HG02759 (cell line): ENCODE measurements around the gene LARP6.

Source experiments
- ATAC-seq: cut with Tn5 transposase; IDR thresholded peaks from one replicate; pipeline ENCODE4 v1.9.1; 2021; ENCODE audit warnings: mild to moderate bottlenecking, moderate library complexity; ENCODE audit not compliant: unreplicated experiment

LARP6 gene

DNA sequence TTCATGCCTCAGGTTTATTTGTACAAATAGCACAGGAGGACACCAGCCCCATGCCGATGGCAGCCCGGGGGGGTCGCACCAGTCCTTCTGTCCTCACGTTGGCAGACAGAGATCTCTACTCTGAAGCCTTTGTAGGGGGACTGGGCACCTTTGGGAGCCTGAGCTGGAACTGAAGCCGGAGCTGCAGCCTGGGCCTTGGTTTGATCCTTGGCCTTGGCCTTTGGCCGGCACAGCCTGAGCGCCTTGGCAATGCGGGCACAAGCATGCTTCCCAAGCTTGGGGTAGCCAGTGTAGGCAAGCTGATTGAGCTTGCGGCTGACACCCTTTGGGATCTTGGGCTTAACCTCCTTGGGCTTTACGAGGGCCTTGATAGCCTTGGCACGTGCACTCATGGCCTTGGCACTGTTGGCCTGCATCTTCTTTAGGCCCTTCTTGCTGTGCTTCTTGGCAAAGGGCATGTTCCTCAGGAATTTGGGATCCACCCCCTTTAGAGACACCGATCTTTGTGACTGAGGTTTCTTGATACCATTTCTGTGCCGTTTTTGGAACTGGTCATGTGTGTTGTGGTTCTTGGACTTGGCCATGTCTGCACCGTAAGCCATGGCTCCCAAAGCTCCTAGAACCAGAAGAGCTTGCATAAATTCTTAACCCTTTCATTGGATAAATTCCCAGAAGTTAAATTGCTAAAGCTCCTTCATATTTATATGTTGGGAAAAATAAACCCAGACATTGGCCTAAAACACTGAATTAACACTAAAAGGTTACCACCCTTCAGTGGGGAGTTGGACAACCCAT is 57.2 kb downstream of the LARP6 start:
- ATAC-seq = no peak

DNA sequence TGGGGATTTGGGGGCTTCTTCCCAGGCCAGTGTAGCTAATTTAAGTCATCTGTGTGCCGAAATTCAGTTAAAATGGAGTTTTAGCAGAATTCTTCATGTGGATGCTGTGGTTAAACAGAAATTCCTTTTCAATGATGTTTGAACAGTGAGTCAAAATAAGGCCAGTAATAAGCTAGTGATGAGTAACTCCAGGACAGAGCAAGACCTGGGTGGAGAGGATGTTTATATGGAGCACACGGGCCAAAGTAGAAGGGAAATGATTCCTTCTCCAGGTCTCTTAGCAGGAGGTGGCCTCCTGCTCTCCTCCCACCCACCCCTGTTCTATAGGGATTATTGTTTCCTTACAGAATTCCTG is 58.7 kb downstream of the LARP6 start:
- no peak for ATAC-seq

DNA sequence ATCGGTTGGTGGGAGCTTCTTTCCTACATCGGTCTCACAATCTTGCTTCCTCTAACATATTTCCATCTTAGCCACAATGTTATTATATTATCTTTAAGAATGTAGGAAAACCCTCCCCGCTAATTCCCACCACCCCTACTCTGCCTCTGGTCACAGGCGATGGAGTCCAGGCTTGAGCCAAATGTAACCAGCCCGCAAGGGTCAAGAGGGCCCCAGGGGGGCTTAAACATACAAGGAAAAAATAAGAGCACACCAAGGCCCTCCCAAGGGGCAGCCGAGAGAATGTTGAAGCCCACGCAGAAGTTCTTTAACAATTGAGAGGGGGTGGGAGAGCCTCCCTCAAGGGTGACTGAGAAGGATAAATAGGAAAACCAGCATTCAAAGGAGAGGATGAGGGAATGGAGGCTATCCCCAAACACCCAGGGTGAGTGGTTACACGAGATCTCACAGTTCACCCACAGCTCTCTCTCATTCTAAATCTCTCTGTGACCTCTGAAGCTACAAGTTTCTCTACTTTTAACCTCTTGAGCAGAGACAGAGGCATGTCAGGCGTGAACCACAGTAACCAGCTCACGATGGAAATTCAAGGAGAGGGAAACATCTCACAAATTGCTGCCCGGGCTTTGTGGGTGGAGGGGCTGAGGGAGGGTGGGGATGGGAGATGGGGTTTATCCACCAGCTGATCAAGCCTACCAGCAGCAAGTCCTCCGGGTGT is 59.2 kb downstream of the LARP6 start:
- no peak for ATAC-seq

DNA sequence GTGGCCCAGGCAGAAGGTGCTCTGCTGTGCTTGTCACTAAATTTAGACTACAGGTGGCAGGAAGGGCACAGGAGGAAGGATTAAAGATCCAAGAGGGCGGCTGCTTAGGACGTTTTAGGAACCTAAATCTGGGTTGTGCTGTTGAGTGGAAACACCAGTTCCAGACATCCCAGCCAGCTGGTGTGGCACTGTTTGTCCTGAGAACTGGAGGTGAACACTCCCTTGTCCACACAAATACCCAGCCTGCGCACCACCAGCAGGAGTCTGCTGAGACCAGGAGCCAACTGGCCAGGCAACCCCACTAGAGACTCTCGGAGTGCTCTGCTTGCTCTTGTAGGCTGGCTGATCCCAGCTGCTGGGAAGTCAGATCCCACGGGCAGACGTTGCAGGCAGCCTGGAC is 60.3 kb downstream of the LARP6 start:
- ATAC-seq = no peak

DNA sequence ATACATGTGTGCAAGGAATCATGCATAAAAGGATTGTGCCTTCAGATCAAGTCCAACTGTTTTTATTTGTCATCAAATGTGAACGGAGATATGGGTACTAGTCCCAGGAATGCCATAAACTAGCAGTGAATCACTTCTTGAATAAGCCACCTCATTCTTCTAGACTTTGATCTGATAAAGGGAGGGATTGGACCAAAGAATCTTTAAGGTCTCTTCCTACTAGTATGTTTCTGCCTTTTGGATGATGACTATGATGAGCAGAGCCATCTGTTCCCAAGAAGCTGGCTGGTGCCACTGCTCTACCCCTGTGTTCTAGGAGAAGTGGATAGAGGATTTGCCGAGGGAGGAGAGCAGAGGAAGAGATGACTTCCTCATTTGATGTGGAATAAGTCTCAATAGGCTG is 61.8 kb downstream of the LARP6 start:
- no peak for ATAC-seq

DNA sequence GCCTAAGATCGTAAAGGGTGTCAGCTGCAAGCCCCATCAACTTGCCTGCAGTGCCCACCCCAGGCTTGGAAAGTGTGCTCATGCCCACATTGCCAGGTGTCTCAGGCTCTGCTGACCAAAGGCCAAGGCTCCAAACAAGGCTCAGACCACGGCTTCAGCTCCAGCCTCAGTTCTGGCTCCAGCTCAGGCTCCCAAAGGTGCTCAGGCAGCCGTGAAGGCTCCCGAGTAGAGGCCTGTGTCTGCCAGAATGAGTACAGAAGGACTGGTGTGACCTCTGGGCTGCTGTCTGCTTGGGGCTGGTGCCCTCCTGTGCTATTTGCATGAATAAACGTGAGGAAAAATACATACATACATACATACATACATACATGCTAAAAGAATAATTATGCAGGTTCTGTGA is 62.7 kb downstream of the LARP6 start:
- ATAC-seq = no peak

DNA sequence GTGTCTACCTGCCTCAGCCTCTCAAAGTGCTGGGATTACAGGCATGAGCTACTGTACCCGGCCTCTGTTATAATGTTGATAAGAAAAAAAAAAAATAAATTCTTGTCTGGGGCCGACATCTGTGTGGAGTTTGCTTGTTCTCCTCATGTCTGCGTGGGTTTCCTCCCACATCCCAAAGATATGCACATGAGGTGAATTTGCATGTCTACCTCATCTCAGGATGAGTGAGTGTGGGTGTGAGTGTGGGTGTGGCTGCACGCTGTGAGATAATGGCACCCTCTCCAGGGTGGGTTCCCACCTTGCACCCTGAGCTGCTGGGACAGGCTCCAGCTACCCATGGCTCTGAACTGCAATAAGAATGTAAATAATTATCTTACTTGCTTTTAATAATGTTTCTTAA is 64.7 kb downstream of the LARP6 start:
- no peak for ATAC-seq

DNA sequence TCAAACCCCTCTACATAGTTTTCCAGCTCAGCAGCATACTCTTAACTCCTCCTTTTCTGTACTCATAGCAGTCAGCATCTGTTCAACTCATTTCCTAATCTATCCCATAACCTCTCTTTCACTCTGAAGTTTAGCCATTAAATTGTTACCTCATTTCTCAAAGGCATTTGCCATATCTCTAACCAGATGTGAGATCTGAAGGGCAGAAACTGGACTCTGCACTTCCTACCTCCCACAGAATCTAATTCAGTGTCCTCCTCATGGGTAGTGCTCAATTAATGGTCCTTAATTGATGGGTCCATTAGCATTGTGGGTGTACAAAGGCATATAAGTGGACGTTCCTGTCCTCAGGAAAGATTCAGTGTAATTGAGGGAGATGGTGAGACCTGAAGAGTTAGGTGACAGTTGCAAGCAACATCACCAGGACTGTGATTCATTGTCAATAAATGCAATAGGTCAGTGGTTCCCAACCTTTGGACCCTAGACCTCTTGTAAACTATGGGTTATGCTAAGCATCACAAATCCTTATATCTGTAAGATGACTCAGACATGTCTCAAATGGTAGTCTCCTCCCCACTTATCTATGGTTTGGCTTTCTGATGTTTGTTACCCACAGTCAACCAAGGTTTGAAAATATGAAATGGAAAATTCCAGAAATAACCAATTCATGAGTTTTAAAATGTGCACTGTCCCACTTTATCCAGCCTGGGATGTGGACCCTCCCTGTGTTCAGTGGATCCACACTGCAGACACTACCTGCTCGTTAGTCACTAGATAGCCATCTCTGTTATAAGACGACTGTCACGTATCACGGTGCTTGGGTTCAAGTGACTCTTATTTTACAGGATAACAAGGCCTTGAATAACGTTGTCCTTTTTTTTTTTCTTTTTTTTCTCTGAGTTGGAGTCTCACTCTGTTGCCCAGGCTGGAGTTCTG is 65.6 kb downstream of the LARP6 start:
- ATAC-seq = no peak

DNA sequence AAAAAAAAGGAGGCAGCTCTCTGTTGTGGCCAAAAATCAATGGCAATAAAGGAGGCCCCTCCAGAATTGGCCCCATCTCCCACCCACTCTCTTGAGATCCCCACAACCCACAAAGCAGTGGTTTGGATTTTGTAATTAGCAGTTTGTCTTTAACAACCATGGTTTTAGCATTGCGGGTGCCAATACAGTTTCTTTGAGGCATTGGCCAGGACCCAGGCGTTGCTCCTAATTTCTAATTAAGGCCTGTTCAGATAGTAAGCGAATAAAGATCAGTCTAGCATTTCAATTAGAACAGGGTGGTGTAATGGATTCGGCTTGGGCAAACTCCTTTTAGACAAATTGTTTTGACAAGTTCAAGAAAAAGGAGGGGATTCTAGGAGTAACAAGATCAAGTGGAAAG is 67.0 kb downstream of the LARP6 start:
- no peak for ATAC-seq

DNA sequence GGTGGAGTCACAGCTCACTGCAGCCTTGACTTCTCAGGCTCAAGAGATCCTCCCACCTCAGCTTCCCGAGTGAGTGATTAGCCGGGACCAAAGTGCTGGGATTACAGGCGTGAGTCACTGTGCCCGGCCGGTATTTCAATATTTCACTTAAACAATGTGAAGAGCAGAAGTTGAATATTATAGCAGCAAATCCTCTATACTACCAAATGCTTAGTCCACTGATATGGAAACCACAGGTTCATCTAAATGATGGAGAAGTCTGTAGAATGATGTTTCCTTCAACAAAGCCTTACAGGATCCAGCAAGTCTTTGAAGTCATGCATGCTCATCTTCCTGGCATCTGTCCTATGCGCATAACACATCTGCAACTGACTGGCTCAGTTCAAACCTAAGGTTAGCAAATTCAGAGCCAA is 70.3 kb downstream of the LARP6 start:
- no peak for ATAC-seq

DNA sequence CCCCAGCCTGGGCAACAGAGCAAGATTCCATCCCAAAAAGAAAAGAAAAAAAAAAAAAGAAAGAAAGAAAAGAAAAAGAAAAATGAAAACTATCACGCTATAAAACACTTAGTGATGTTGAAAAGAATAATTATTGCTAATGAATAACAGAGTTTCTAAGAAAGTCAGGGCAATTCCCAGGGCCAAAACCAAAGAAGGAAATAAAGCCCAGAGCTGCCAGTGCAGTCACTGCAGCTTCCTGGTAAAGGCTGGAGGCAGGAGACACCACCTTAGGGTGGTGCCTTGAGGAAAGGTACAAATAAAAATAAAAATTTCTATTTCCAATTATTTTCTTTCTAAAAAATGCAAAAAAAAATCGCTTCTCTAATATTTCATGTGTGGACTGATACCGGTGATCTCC is 70.9 kb downstream of the LARP6 start:
- ATAC-seq = no peak

DNA sequence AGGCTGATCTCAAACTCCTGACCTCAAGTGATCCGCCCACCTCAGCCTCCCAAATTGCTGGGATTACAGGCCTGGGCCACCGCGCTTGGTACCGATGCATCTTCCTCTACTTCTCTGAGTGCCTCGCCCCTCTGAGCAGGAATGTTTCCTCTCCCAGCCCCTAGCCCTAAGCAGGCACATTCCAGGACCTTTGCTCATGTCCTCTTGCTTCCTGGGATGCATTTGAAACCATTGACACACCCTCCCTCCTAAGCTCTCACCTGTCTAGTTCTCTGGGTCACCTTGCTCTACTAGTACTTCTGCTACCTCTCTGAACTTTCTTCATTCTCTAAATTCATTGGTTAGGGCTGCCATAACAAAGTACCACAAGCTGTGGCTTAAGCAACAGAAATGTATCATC is 72.7 kb downstream of the LARP6 start:
- ATAC-seq = no peak
